NCI-H446 treated with DMSO at 0.1 percent for 48 hours (cell line): Measurements from ENCODE around the gene NDOR1.

ENCODE experiments used
- DNase-seq: peaks from one replicate; lab custom pipeline; 2025; lab: John Stamatoyannopoulos, UW

NDOR1 gene

GRCh38 chr9:137205126-137206069, at the start of gene NDOR1, which contains the start of gene TMEM203:
TSS of gene NDOR1 (plus strand) at chr9:137205700. CDS start at chr9:137205778, 78 bp downstream.
TSS of gene TMEM203 (minus strand) at chr9:137205648. CDS start at chr9:137205414, 234 bp downstream.
- peak; percentile 4 for DNase-seq

GRCh38 chr9:137156567-137157375, 48.7 kb upstream of the NDOR1 start:
- no peak for DNase-seq

- no peak for DNase-seq
These were observed 47.7 kb upstream of the NDOR1 start for GRCh38 chr9:137157618-137158415.

GRCh38 chr9:137158625-137159024, 46.9 kb upstream of the NDOR1 start:
- DNase-seq = no peak

GRCh38 chr9:137159105-137160053, 46.1 kb upstream of the NDOR1 start:
- no peak for DNase-seq

GRCh38 chr9:137160054-137160425, 45.5 kb upstream of the NDOR1 start:
- DNase-seq = no peak

- no peak for DNase-seq
These were observed 44.6 kb upstream of the NDOR1 start for GRCh38 chr9:137160716-137161557.

GRCh38 chr9:137161558-137162486, 43.7 kb upstream of the NDOR1 start:
- no peak for DNase-seq

- DNase-seq = no peak
These were observed 42.8 kb upstream of the NDOR1 start for GRCh38 chr9:137162505-137163364.

- no peak for DNase-seq
These were observed 42.2 kb upstream of the NDOR1 start for GRCh38 chr9:137163365-137163715.

- no peak for DNase-seq
These were observed 41.7 kb upstream of the NDOR1 start for GRCh38 chr9:137163805-137164204.

- no peak for DNase-seq
These were observed 40.9 kb upstream of the NDOR1 start for GRCh38 chr9:137164370-137165249.

GRCh38 chr9:137165250-137165836, 40.2 kb upstream of the NDOR1 start:
- no peak for DNase-seq

- DNase-seq = no peak
These were observed 38.9 kb upstream of the NDOR1 start for GRCh38 chr9:137166380-137167229.

- DNase-seq = no peak
These were observed 38.2 kb upstream of the NDOR1 start for GRCh38 chr9:137167277-137167746.
